ENCODE measurements around the gene ATP2A2. TPM values are rescaled to one million over a fixed set of nuclear protein-coding genes. Genes with fewer than 3 reads are reported as not detected.

The ATP2A2 gene
- total and polyA plus RNA-seq, 4 experiments from 2014 or later: 1.8 to 91.0 (median 48.0) TPM

Other genes with a start within 250 kb of the ATP2A2 start
- gene C12orf76, start 232.7 kb upstream of the ATP2A2 start, total RNA-seq: 10 to 100 TPM; 26.4 to 33.5 TPM
- 10 to 100 TPM; 16.4 to 17.5 TPM for gene C12orf76, start 232.7 kb upstream of the ATP2A2 start, polyA plus RNA-seq
- 1 to 10 TPM; 1.1 to 1.3 TPM for gene IFT81, start 156.9 kb upstream of the ATP2A2 start, total RNA-seq
- gene IFT81, start 156.9 kb upstream of the ATP2A2 start, polyA plus RNA-seq: 1 to 10 TPM in 1 of 2 donors, under 1 TPM in 1; 0.57 to 1.2 TPM
- 10 to 100 TPM; 69.9 to 70.1 TPM for gene ANAPC7, start 122.5 kb downstream of the ATP2A2 start, total RNA-seq
- 10 to 100 TPM; 28.8 to 30.8 TPM for gene ANAPC7, start 122.5 kb downstream of the ATP2A2 start, polyA plus RNA-seq
- 100 to 1,000 TPM; 191 to 203 TPM for gene ARPC3, start 169.1 kb downstream of the ATP2A2 start, total RNA-seq
- 100 to 1,000 TPM; 681 to 809 TPM for gene ARPC3, start 169.1 kb downstream of the ATP2A2 start, polyA plus RNA-seq
- gene GPN3, start 187.0 kb downstream of the ATP2A2 start, total RNA-seq: 10 to 100 TPM; 12.5 to 16.6 TPM
- gene GPN3, start 187.0 kb downstream of the ATP2A2 start, polyA plus RNA-seq: 10 to 100 TPM; 29.1 to 43.4 TPM
- 10 to 100 TPM; 16.4 to 16.9 TPM for gene FAM216A, start 187.6 kb downstream of the ATP2A2 start, total RNA-seq
- gene FAM216A, start 187.6 kb downstream of the ATP2A2 start, polyA plus RNA-seq: 1 to 10 TPM; 7.5 to 8.9 TPM
- gene VPS29, start 220.9 kb downstream of the ATP2A2 start, total RNA-seq: 100 to 1,000 TPM; 117 to 121 TPM
- 100 to 1,000 TPM; 164 to 237 TPM for gene VPS29, start 220.9 kb downstream of the ATP2A2 start, polyA plus RNA-seq
- 1 to 10 TPM; 1.1 to 2.1 TPM for gene RAD9B, start 221.1 kb downstream of the ATP2A2 start, total RNA-seq
- gene RAD9B, start 221.1 kb downstream of the ATP2A2 start, polyA plus RNA-seq: under 1 TPM; 0.19 to 0.64 TPM

Data from CD4-positive, alpha-beta memory T cell (primary cell).